Activated naive CD8-positive, alpha-beta T cell treated with anti-CD3 and anti-CD28 coated beads for 36 hours (primary cell): ENCODE results near the gene CERS4. TPM values are rescaled to one million over a fixed set of nuclear protein-coding genes. Genes with fewer than 3 reads are reported as not detected.
"Not testable (repeated sequence)": the region's sequence is repeated elsewhere in the genome, so short reads cannot be mapped to it uniquely, and the experiment has no call there.

Experiments
- DNase-seq: peaks from one replicate; pipeline ENCODE4 v3.0.0; 2021
- H3K27ac Mint-ChIP-seq: one replicate; pipeline ENCODE4 v1.8.0; 2022; ENCODE audit warnings: mild to moderate bottlenecking, moderate library complexity, mixed read lengths
- H3K27me3 Mint-ChIP-seq: one replicate; pipeline ENCODE4 v1.8.0; 2022; ENCODE audit warnings: mild to moderate bottlenecking, mixed read lengths
- H3K36me3 Mint-ChIP-seq: one replicate; pipeline ENCODE4 v1.8.0; 2021; ENCODE audit warnings: mild to moderate bottlenecking, mixed read lengths
- H3K4me1 Mint-ChIP-seq: one replicate; pipeline ENCODE4 v1.8.0; 2021; ENCODE audit warnings: mixed read lengths
- H3K4me3 Mint-ChIP-seq: one replicate; pipeline ENCODE4 v1.8.0; 2022; ENCODE audit warnings: mild to moderate bottlenecking, moderate library complexity, mixed read lengths
- H3K9me3 Mint-ChIP-seq: one replicate; pipeline ENCODE4 v1.8.0; 2022; ENCODE audit warnings: mixed read lengths
- total RNA-seq, 2 experiments: library from RNA; stranded (reverse); gene quantifications; one replicate each; pipeline ENCODE4 v1.2.3, GENCODE V29; 2021

The CERS4 gene
- total RNA-seq, 2 experiments from 2014 or later: 12.8 to 13.2 TPM

DNA sequence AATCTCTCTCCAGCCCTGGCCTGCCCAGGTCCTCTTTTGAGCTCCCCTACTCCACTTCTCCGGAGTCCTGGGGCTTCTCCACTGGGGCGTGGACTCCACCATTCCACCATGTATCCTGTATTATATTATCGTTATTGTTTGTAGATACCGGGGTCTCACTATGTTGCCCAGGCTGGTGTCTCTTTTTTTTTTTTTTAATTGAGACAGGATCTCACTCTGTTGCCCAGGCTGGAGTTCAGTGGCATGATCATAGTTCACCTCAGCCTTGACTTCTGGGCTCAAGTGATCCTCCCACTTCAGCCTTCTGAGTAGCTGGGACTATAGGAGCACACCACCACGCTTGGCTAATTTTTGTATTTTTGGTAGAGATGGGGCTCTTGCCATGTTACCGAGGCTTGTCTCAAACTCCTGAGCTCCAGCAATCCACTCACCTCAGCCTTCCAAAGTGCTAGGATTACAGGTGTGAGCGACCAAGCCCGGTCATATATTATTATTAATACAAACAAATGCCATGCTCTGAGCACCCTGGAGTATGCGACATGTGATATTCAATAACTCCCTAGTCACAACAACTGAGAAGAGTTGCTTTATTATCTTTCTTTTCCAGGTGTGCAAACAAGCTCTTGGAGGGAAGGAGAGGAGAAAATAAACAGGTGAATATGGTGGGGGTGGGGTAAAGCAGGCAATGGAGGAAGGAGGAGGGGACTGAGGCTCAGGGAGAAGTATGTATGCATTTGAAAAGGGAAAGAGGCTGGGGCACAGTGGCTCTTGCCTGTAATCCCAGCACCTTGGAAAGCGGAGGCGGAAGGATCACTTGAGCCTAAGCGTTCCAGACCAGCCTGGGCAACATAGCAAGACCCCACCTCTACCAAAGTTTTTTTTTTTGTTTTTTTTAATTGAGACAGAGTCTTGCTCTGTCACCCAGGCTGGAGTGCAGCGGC, 2.8 kb upstream of the CERS4 start:
- H3K27me3 Mint-ChIP-seq: no peaks in the 10 kb centered on the region
- H3K4me1 Mint-ChIP-seq: peaks cover 17% of the 10 kb centered on the region
- H3K4me3 Mint-ChIP-seq: no peak overlapping the region
- DNase-seq: no peak
- H3K9me3 Mint-ChIP-seq: no peaks in the 10 kb centered on the region
- no peak overlapping the region for H3K27ac Mint-ChIP-seq
- peaks cover 5% of the 10 kb centered on the region for H3K36me3 Mint-ChIP-seq

GRCh38 chr19:8207326-8207725, 1.8 kb upstream of the CERS4 start:
- H3K4me3 Mint-ChIP-seq, DNase-seq, H3K27ac Mint-ChIP-seq, H3K27me3 Mint-ChIP-seq, H3K9me3 Mint-ChIP-seq, H3K36me3 Mint-ChIP-seq: not testable (repeated sequence)
- H3K4me1 Mint-ChIP-seq: peaks cover 22% of the 10 kb centered on the region

DNA sequence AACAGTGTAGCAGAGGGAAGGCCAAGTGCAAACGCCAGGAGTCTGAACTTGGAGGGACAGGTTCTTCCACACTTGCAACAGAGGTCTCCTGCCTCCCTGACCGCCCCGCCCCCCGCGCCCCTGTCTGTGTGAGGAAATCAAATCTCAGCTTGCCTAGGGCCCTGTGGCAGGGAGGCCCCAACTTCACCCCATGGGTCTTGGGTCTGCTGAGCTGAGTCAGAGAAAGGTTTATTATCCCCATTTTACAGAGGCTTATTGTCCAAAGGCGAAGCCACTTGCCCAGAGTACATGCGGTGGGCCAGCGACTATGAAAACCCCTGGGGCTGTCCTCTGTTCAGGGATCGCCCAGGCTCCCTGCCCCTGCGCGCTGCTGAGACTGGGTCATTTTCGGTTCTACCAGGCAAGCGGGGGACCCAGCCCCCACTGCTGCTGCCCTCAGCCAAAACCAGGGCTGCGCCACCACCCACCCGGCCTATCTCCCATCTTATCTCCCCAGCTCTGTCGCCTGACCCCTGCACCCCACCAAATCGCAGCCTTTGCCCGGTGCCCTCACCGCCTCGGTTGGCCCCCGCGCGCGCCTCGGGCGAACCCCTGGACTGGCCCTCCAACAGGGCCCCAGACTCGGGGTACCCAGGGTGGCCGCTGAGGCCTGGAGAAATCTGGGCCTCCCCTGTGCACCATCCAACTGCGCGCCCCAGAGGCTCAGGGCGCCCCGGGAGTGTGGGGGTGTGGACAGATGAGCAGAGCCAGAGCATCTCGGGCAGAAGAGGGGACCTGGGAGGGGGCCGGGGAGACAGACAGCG, 850 bp upstream of the CERS4 start:
- Mint-ChIP-seq H3K4me3 (peak overlapping the region; percentile 77), H3K27me3 (no peaks in the 10 kb centered on the region), H3K36me3 (peaks cover 5% of the 10 kb centered on the region), H3K4me1 (peaks cover 23% of the 10 kb centered on the region), H3K9me3 (no peaks in the 10 kb centered on the region), H3K27ac (no peak overlapping the region)
- DNase-seq: no peak

- DNase-seq: peak; percentile 87
- H3K27me3 Mint-ChIP-seq: no peaks in the 10 kb centered on the region
- peak overlapping the region; percentile 86 for H3K27ac Mint-ChIP-seq
- H3K4me3 Mint-ChIP-seq: peak overlapping the region; percentile 92
- peaks cover 7% of the 10 kb centered on the region for H3K36me3 Mint-ChIP-seq
- peaks cover 30% of the 10 kb centered on the region for H3K4me1 Mint-ChIP-seq
- no peaks in the 10 kb centered on the region for H3K9me3 Mint-ChIP-seq
Observed at GRCh38 chr19:8209462-8210378, 550 bp downstream of the CERS4 start.

DNA sequence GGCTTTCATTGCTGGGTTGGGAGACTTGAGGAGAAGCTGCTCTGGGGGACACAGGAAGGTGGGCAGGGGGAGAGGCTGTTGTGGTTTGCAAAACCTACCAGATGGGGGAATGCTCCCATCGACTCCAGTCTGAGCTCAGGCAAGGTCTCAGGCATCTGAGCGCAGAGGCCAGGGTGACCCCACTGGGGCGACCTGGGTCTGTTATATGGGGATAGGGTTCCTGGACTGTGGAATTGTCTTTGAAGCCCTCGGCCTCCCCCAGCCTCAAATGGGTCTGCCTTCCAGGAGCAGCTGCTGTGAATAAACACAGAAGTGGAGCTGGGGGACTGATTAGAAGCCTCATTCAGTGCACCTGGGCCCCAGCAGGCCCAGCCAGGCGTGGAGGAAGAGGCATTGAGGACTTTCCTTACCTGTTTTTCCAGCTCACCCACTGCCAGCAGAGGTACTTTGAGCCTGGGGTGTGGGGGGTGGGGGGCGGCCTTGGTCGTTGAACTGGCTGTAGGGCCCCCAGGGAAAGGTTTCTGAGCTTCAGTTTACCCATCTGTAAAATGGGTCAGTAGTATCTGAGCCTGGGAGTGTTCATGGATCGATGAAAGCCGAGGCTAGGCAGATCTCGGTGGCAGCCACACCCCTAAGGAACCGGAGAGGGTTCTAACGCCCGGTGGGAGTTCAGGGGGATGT, 1.4 kb downstream of the CERS4 start:
- H3K27me3 Mint-ChIP-seq: no peaks in the 10 kb centered on the region
- H3K4me3 Mint-ChIP-seq: peak overlapping the region; percentile 92
- peaks cover 30% of the 10 kb centered on the region for H3K4me1 Mint-ChIP-seq
- H3K27ac Mint-ChIP-seq: peak overlapping the region; percentile 86
- H3K9me3 Mint-ChIP-seq: no peaks in the 10 kb centered on the region
- DNase-seq: no peak
- peaks cover 7% of the 10 kb centered on the region for H3K36me3 Mint-ChIP-seq

DNA sequence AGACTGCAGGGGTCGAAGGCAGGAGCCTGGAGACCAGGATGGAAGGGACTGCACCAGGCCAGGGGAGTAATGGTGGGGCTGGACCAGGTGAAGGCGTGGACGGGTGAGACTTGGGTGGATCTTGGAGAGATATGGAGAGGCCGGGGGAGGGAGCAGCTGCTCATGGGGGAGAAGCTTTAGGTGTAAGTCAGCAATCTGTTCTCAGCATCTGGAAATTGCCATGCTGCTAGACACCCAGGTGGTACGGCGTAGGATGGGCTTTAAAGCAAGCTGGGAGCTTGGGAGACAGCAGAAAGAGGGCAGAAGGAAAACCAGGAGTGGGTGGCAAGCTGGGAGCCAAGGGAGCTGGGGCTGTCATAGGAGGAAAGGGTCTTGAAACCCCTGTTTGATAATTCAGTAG, 3.0 kb downstream of the CERS4 start:
- Mint-ChIP-seq H3K27ac (no peak overlapping the region), H3K4me1 (peaks cover 30% of the 10 kb centered on the region), H3K27me3 (no peaks in the 10 kb centered on the region), H3K36me3 (peaks cover 9% of the 10 kb centered on the region), H3K9me3 (no peaks in the 10 kb centered on the region), H3K4me3 (no peak overlapping the region)
- no peak for DNase-seq

DNA sequence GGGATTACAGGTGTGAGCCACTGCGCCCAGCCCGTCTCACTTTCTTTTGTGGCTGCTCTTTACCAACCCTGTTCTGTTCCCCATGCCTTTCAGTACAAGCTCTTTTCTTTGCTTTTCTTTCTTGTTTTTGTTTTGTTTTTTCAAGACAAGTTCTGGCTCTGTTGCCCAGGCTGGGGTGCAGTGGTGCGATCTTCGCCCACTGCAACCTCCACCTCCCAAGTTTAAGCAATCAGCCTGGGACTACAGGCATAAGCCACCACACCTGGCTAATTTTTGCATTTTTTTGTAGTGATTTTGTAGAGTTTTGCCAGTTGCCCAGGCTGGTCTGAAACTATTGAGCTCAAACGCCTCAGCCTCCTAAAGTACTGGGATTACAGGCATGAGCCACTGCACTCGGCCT, 3.7 kb downstream of the CERS4 start:
- Mint-ChIP-seq H3K27ac (no peak overlapping the region), H3K36me3 (peaks cover 9% of the 10 kb centered on the region), H3K4me1 (peaks cover 30% of the 10 kb centered on the region), H3K27me3 (no peaks in the 10 kb centered on the region), H3K9me3 (no peaks in the 10 kb centered on the region), H3K4me3 (no peak overlapping the region)
- no peak for DNase-seq

GRCh38 chr19:8213827-8214672, 4.9 kb downstream of the CERS4 start:
- DNase-seq: no peak
- Mint-ChIP-seq H3K36me3 (peaks cover 9% of the 10 kb centered on the region), H3K9me3 (no peaks in the 10 kb centered on the region), H3K27ac (peak overlapping the region; percentile 1), H3K4me3 (no peak overlapping the region), H3K27me3 (no peaks in the 10 kb centered on the region), H3K4me1 (peaks cover 25% of the 10 kb centered on the region)

DNA sequence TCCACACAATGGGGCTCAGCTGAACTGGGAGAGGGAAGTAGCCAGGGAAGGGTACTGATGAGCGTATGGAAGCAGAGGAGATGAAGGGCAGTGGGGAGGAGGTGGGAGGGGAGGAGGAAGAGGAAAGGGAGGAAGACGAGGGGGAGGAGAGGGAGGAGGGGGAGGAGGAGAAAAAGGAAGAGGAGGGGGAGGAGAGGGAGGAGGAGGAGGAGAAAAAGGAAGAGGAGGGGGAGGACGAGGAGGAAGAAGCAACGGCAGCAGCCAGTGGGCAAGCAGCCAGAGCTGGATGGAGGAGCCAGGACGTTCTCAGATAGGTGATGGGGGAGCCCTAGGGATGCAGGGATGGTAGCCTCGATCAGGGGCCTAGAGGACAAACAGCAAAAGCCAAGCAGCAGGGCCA, 5.6 kb downstream of the CERS4 start:
- DNase-seq: no peak
- Mint-ChIP-seq H3K27me3 (no peaks in the 10 kb centered on the region), H3K4me3 (no peak overlapping the region), H3K36me3 (peaks cover 8% of the 10 kb centered on the region), H3K4me1 (peaks cover 25% of the 10 kb centered on the region), H3K9me3 (no peaks in the 10 kb centered on the region), H3K27ac (peak overlapping the region; percentile 1)

DNA sequence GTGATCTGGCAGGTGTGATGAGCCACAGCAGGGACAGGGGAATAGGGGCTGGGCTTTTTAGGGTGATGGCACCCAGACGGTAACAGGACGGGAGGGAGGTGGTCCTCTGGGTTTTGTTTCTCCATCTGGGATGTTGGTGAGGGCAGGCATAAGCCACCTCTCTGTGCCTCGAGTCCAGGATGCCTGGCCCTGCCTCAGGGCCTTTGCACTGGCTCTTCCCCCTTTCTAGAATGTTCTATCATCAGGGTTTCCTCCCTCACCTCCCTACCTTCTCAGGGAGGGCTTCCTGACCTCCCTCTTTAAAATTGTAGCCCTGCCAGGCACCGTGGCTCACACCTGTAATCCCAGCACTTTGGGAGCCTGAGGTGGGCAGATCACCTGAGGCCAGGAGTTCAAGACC, 6.6 kb downstream of the CERS4 start:
- Mint-ChIP-seq H3K36me3 (peaks cover 4% of the 10 kb centered on the region), H3K9me3 (no peaks in the 10 kb centered on the region), H3K4me1 (peaks cover 20% of the 10 kb centered on the region), H3K27me3 (no peaks in the 10 kb centered on the region), H3K4me3 (no peak overlapping the region), H3K27ac (no peak overlapping the region)
- no peak for DNase-seq

DNA sequence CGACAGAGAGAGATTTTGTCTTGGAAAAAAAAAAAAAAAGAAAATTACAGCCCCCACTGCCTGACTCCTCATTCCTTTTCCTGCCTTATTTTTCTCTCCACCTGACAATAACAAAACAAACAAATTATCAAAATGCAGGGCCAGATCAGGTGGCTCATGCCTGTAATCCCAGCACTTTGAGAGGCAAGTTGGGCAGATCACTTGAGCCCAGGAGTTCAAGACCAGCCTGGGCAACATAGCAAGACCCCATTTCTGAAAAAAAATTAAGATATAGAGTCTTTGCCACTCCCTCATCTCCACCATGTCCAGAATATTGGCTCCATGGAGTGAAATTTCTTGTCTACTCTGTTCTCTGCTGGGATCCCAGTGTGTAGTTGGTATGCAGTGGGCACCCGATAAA, 7.2 kb downstream of the CERS4 start:
- Mint-ChIP-seq H3K27ac (no peak overlapping the region), H3K36me3 (peaks cover 4% of the 10 kb centered on the region), H3K4me1 (peaks cover 15% of the 10 kb centered on the region), H3K4me3 (no peak overlapping the region), H3K9me3 (no peaks in the 10 kb centered on the region), H3K27me3 (no peaks in the 10 kb centered on the region)
- no peak for DNase-seq

GRCh38 chr19:8218127-8218526, 9.0 kb downstream of the CERS4 start:
- DNase-seq, H3K27ac Mint-ChIP-seq, H3K4me1 Mint-ChIP-seq, H3K4me3 Mint-ChIP-seq, H3K9me3 Mint-ChIP-seq, H3K36me3 Mint-ChIP-seq, H3K27me3 Mint-ChIP-seq: not testable (repeated sequence)

DNA sequence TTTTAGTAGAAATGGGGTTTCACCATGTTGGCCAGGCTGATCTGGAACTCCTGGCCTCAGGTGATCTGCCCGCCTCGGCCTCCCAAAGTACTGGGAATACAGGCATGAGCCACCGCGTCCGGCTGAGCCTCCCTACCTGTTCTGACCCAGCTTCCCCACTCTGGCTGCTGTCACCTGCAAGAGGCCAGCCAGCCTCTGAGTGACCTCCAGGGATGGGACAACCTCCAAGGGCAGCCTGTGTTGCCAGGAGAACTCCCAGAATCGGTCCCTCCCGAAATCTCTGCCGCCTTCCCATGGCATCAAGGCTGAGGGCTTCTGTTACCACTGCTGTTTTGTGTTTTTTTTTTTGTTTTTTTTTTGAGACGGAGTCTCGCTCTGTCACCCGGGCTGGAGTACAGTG, 11.3 kb downstream of the CERS4 start:
- Mint-ChIP-seq H3K9me3 (no peaks in the 10 kb centered on the region), H3K27me3 (no peaks in the 10 kb centered on the region), H3K4me1 (no peaks in the 10 kb centered on the region), H3K27ac (no peak overlapping the region), H3K4me3 (no peak overlapping the region), H3K36me3 (peaks cover 6% of the 10 kb centered on the region)
- DNase-seq: no peak
